Natural killer cell treated with Interleukin-12 subunit alpha and Interleukin-12 subunit beta and Interleukin-15 and Interleukin-18, amount 100 ng/mL, for 72 hours (primary cell): ENCODE measurements around the gene NDUFA13. TPM values are rescaled to one million over a fixed set of nuclear protein-coding genes. Genes with fewer than 3 reads are reported as not detected.

Source experiments
- ATAC-seq, 2 donors: fragments of 150-1000 bp; cut with Tn5 transposase in 1 of 2; sonication (Bioruptor Pico), chemical (Tn5 transposase) in 1 of 2; 2 replicates each; pipeline ENCODE4 v1.10.0; 2021
- DNase-seq: peaks from one replicate; pipeline ENCODE4 v3.0.0; 2022; ENCODE audit warnings: low spot score
- H3K27ac Mint-ChIP-seq, 2 donors: 1 replicate in 1 of 2; 2 replicates in 1 of 2; pipeline ENCODE4 v1.8.0; 2022; ENCODE audit warnings: mixed read lengths in 2 of 2, mild to moderate bottlenecking in 1 of 2, moderate library complexity in 1 of 2
- H3K27me3 Mint-ChIP-seq, 2 donors: 1 replicate in 1 of 2; 2 replicates in 1 of 2; pipeline ENCODE4 v1.8.0; 2022; ENCODE audit warnings: mixed read lengths in 2 of 2
- H3K36me3 Mint-ChIP-seq: one replicate; pipeline ENCODE4 v1.8.0; 2022; ENCODE audit warnings: mixed read lengths
- H3K4me1 Mint-ChIP-seq, 2 donors: 1 replicate in 1 of 2; 2 replicates in 1 of 2; pipeline ENCODE4 v1.8.0; 2022; ENCODE audit warnings: low read depth in 2 of 2, mixed read lengths in 2 of 2, mild to moderate bottlenecking in 1 of 2
- H3K4me3 Mint-ChIP-seq: one replicate; pipeline ENCODE4 v1.8.0; 2022; ENCODE audit warnings: mixed read lengths
- H3K9me3 Mint-ChIP-seq: 2 replicates; pipeline ENCODE4 v1.8.0; 2022; ENCODE audit warnings: mixed read lengths
- total RNA-seq, 2 donors: library from RNA; stranded (reverse); gene quantifications; one replicate each; pipeline ENCODE4 v1.2.3, GENCODE V29; 2022

NDUFA13 gene
- total RNA-seq, 2 donors from 2014 or later: 261 to 310 TPM

- ATAC-seq: no peak
- Mint-ChIP-seq H3K9me3 (no peaks in the 10 kb centered on the region), H3K4me1 (peaks cover 3 to 18% of the 10 kb centered on the region in 2 donors), H3K36me3 (no peaks in the 10 kb centered on the region), H3K27me3 (no peaks in the 10 kb centered on the region), H3K4me3 (no peak overlapping the region), H3K27ac (peak overlapping the region in 1 of 2 donors; percentile 87)
- DNase-seq: no peak
Measured at GRCh38 chr19:19495614-19496603, 20.1 kb upstream of the NDUFA13 start.

DNA sequence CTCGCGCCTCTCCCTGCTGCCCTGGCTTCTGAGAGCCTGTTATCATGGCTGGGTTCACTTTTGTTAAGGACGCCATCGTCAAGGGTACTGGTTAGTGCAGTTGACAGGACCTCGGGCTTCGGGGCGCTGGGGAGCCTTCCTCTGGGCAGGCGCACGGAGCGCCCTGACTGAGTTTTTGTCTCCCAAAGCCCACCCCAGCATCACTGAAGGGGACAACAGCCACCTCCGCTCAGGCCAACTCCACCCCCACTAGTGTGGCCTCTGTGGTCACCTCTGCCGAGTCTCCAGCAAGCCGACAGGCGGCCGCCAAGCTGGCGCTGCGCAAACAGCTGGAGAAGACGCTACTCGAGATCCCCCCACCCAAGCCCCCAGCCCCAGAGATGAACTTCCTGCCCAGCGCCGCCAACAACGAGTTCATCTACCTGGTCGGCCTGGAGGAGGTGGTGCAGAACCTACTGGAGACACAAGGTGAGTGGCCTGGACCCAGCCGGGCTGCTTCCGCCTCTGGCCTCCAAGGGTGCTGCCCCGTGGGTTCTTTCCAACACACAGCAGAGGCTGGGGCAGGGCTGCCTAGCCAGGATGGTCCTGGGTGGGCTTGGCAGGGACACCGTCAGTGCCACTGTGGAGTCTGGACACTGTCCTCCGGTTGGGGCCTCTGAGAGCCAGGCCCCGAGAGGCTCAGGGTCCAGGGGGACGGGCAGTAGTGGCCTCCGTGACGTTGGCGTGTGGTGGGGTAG is 17.6 kb upstream of the NDUFA13 start:
- Mint-ChIP-seq H3K9me3 (no peaks in the 10 kb centered on the region), H3K36me3 (peaks cover 7% of the 10 kb centered on the region), H3K27ac (no peak overlapping the region), H3K4me3 (no peak overlapping the region), H3K27me3 (no peaks in the 10 kb centered on the region), H3K4me1 (peaks cover 0 to 18% of the 10 kb centered on the region in 2 donors)
- DNase-seq (no peak), ATAC-seq (no peak)

DNA sequence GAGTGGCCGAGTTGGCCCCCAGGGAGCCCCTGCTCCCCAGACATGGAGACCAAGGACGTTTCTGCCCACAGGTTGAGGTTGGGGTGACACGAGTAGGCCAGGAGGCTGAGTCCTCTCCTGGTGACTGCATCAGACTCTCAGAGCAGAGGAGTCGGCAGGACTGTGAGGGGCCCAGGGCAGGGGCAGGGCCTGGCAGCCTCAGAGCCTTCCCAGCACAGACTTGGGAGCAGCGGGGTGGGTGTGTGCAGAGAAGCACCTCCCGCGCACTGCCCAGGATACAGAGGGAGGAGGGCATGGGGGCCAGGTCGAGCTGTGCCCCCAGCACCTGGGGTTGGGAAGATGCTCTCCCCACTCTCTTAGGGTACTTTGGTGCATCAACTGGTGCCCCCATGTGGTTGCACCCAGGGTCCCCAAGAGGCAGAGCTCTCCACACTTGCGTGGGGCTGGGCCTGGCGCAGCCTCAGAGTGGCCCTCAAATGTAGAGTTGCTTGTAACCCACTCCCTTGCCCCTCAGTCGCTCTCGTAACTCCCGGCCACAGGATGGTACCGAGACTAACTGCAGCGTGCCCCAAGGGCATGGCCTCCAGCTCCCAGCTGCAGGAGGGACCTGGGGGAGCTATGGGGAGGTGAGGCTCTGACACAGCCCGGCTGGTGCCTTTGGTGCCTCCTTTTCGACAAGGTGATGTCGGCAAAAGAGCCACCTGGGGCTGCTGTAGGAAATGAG is 16.6 kb upstream of the NDUFA13 start:
- peaks cover 9% of the 10 kb centered on the region for H3K36me3 Mint-ChIP-seq
- ATAC-seq: no peak
- H3K4me3 Mint-ChIP-seq: no peak overlapping the region

DNA sequence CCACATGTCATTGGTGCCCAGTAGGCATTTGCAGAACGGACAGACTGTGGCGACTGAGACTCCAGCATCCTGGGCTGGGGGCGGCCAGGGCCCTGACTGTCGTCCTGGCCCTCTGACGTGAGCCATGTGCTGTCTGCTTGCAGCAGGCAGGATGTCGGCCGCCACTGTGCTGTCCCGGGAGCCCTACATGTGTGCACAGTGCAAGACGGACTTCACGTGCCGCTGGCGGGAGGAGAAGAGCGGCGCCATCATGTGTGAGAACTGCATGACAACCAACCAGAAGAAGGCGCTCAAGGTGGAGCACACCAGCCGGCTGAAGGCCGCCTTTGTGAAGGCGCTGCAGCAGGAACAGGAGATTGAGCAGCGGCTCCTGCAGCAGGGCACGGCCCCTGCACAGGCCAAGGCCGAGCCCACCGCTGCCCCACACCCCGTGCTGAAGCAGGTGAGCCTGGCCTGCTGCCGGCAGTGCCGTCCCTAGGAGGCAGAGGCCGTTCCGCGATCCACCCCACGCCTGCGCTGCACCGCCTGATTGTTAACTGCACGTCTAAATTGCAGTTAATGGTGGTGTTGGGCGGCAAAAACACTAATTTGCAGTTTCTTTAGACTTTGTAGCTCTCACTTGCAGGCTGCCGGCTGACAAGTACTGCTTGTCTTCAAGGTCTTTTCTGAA is 14.9 kb upstream of the NDUFA13 start:
- Mint-ChIP-seq H3K9me3 (no peaks in the 10 kb centered on the region), H3K4me1 (peaks cover 0 to 10% of the 10 kb centered on the region in 2 donors), H3K4me3 (no peak overlapping the region), H3K27ac (no peak overlapping the region), H3K36me3 (peaks cover 9% of the 10 kb centered on the region), H3K27me3 (no peaks in the 10 kb centered on the region)
- DNase-seq (no peak), ATAC-seq (no peak)

More for the DNA sequence above, 16.6 kb upstream of the NDUFA13 start:
- H3K4me1 Mint-ChIP-seq: peaks cover 0 to 18% of the 10 kb centered on the region in 2 donors
- H3K9me3 Mint-ChIP-seq: no peaks in the 10 kb centered on the region
- no peak for DNase-seq
- H3K27ac Mint-ChIP-seq: no peak overlapping the region
- no peaks in the 10 kb centered on the region for H3K27me3 Mint-ChIP-seq

GRCh38 chr19:19501798-19502197 is 14.2 kb upstream of the NDUFA13 start:
- Mint-ChIP-seq H3K27ac (no peak overlapping the region), H3K36me3 (peaks cover 9% of the 10 kb centered on the region), H3K4me3 (no peak overlapping the region), H3K27me3 (no peaks in the 10 kb centered on the region), H3K9me3 (no peaks in the 10 kb centered on the region), H3K4me1 (peaks cover 0 to 6% of the 10 kb centered on the region in 2 donors)
- DNase-seq (no peak), ATAC-seq (no peak)

DNA sequence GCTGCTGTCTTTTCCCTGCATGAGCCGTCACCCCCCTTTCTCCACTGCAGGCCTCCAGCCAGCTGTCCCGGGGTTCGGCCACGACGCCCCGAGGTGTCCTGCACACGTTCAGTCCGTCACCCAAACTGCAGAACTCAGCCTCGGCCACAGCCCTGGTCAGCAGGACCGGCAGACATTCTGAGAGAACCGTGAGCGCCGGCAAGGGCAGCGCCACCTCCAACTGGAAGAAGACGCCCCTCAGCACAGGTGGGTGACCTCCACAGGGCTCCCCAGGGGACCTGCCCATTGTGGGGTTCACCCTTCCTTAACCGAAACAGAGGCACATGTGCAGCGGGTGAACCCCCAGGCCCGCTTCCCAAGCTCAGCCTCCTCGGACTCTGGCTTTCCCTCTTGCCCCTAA is 13.7 kb upstream of the NDUFA13 start:
- H3K4me3 Mint-ChIP-seq: no peak overlapping the region
- peaks cover 0 to 1% of the 10 kb centered on the region in 2 donors for H3K4me1 Mint-ChIP-seq
- ATAC-seq (no peak), DNase-seq (no peak)
- H3K9me3 Mint-ChIP-seq: no peaks in the 10 kb centered on the region
- peaks cover 9% of the 10 kb centered on the region for H3K36me3 Mint-ChIP-seq
- H3K27me3 Mint-ChIP-seq: no peaks in the 10 kb centered on the region
- no peak overlapping the region for H3K27ac Mint-ChIP-seq

- no peak for ATAC-seq
- Mint-ChIP-seq H3K9me3 (no peaks in the 10 kb centered on the region), H3K4me1 (no peaks in the 10 kb centered on the region), H3K4me3 (no peak overlapping the region), H3K27me3 (no peaks in the 10 kb centered on the region), H3K27ac (peak overlapping the region in 1 of 2 donors; percentile 60), H3K36me3 (peaks cover 9% of the 10 kb centered on the region)
- no peak for DNase-seq
Measured at GRCh38 chr19:19502808-19503602, 13.0 kb upstream of the NDUFA13 start.

DNA sequence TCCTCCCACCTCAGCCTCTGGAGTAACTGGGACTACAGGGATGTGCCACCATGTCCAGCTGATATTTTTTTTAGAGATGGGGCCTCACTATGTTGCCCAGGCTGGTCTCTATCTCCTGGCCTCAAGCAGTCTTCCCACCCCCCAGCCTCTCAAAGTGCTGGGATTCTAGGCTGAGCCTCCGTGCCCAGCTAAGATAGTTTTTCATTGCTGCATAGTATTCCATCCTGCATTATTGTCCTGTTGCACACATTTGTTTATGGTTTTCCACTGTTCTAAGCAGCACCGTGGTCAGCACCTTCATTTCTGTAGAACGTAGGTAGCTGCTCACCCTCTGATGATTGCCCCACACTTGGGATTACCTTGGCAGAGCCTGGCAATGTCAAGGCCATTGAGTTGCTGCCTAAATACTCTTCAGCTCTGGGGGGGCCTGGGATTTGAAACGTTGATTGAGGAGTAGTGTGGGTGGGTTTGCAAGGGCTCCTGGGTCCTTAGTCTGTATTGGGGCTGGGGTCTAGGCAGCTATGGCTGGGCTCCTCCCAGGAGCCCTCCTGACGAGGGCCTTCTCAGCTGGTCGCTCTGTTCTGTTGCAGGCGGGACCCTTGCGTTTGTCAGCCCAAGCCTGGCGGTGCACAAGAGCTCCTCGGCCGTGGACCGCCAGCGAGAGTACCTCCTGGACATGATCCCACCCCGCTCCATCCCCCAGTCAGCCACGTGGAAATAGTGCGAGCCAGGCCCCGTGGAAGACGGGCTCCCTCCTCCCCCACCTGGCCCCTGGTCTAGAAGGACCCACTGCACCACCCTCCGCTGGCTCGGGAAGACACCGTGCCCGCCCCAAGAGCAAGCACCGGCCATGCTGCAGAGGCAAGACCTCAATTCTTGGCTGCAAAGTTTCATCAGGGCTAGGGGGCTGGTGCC is 11.0 kb upstream of the NDUFA13 start:
- peaks cover 9% of the 10 kb centered on the region for H3K36me3 Mint-ChIP-seq
- ATAC-seq (no peak), DNase-seq (no peak)
- H3K27ac Mint-ChIP-seq: no peak overlapping the region
- H3K27me3 Mint-ChIP-seq: no peaks in the 10 kb centered on the region
- H3K9me3 Mint-ChIP-seq: no peaks in the 10 kb centered on the region
- no peak overlapping the region for H3K4me3 Mint-ChIP-seq
- no peaks in the 10 kb centered on the region for H3K4me1 Mint-ChIP-seq

GRCh38 chr19:19505669-19506326 is 10.2 kb upstream of the NDUFA13 start:
- Mint-ChIP-seq H3K4me1 (no peaks in the 10 kb centered on the region), H3K9me3 (no peaks in the 10 kb centered on the region), H3K27me3 (no peaks in the 10 kb centered on the region), H3K36me3 (peaks cover 9% of the 10 kb centered on the region), H3K4me3 (no peak overlapping the region), H3K27ac (no peak overlapping the region)
- DNase-seq (no peak), ATAC-seq (no peak)

GRCh38 chr19:19506592-19506991 is 9.4 kb upstream of the NDUFA13 start:
- no peak for ATAC-seq
- Mint-ChIP-seq H3K27ac (peak overlapping the region in 1 of 2 donors; percentile 27), H3K9me3 (no peaks in the 10 kb centered on the region), H3K36me3 (peaks cover 9% of the 10 kb centered on the region), H3K4me1 (no peaks in the 10 kb centered on the region), H3K4me3 (no peak overlapping the region), H3K27me3 (no peaks in the 10 kb centered on the region)
- no peak for DNase-seq

GRCh38 chr19:19507354-19507753 is 8.7 kb upstream of the NDUFA13 start:
- Mint-ChIP-seq H3K36me3 (peaks cover 9% of the 10 kb centered on the region), H3K4me3 (no peak overlapping the region), H3K4me1 (peaks cover 0 to 2% of the 10 kb centered on the region in 2 donors), H3K27me3 (no peaks in the 10 kb centered on the region), H3K27ac (peak overlapping the region in 1 of 2 donors; percentile 47), H3K9me3 (no peaks in the 10 kb centered on the region)
- no peak for ATAC-seq
- DNase-seq: no peak
